K562 (cell line): ENCODE data around the gene GAL. TPM values are rescaled to one million over a fixed set of nuclear protein-coding genes. Genes with fewer than 3 reads are reported as not detected.

Source experiments
- ATAC-seq: fragments of 200-7000 bp; cut with Tn5 transposase; 3 replicates; pipeline ENCODE4 v1.9.1; 2020; ENCODE audit warnings: moderate library complexity
- BruUV-seq: library from RNA; stranded (reverse); fragments of 400-500 nt; replicated peaks from 2 replicates; lab custom pipeline; 2021; lab: Mats Ljungman, UMichigan
- CTCF ChIA-PET: fragments of 300-600 bp; formaldehyde crosslinking; extraction: SDS; loops from one replicate; lab custom pipeline; 2021; ENCODE audit warnings: low intra/inter-chr PET ratio; lab: Yijun Ruan, JAX
- POLR2A ChIA-PET: fragments of 300-600, 350-650 bp; sonication (Branson Sonifier 250); formaldehyde crosslinking; extraction: SDS; loops from one replicate; lab custom pipeline; 2021; ENCODE audit warnings: antibody characterized with exemption, inconsistent platforms; lab: Yijun Ruan, JAX
- DNase-seq, 4 experiments: peaks; one replicate each; pipeline versions ENCODE4 v3.0.0 to v3.0.0-alpha.2; 2011 to 2018; ENCODE audit warnings: low spot score in 3 of 4, mixed read lengths in 3 of 4; ENCODE audit errors: extremely low read depth in 1 of 4
- FAIRE-seq: peaks from 2 replicates; lab custom pipeline; 2011; peaks lifted over from hg19 to GRCh38; lab: Jason Lieb, UNC
- H2AFZ ChIP-seq: 2 replicates; pipeline ENCODE4 v1.6.0; 2011; ENCODE audit warnings: low read depth, low read length, control low read depth, inconsistent platforms
- H3K27ac ChIP-seq: fragments of 200-600 bp; 3 replicates; pipeline ENCODE4 v1.8.0; 2011; ENCODE audit warnings: low read depth, mild to moderate bottlenecking, control low read depth, inconsistent platforms, low read length, moderate library complexity, mixed read lengths; ENCODE audit errors: extremely low read depth
- H3K27me3 ChIP-seq, 2 experiments: fragments of 300-600 bp in 1 of 2; 2 replicates in 1 of 2; 3 replicates in 1 of 2; pipeline versions ENCODE4 v1.6.0 to v1.8.0; 2011; ENCODE audit warnings: inconsistent platforms in 2 of 2, low read length in 2 of 2, mild to moderate bottlenecking in 1 of 2, mixed read lengths in 1 of 2, moderate library complexity in 1 of 2; ENCODE audit not compliant: control insufficient read depth in 2 of 2, insufficient read depth in 2 of 2
- H3K36me3 ChIP-seq: fragments of 300-600 bp; 3 replicates; pipeline ENCODE4 v1.8.0; 2011; ENCODE audit warnings: mild to moderate bottlenecking, low read length, inconsistent platforms; ENCODE audit not compliant: control insufficient read depth, insufficient read depth
- H3K4me1 ChIP-seq, 2 experiments: fragments of 200-600 bp in 1 of 2; replicated peaks in 1 of 2; 2 replicates in 1 of 2; 3 replicates in 1 of 2; pipeline versions ENCODE4 v1.5.1 to v1.8.0; 2011; ENCODE audit warnings: inconsistent platforms in 2 of 2, low read length in 2 of 2, mild to moderate bottlenecking in 1 of 2, mixed read lengths in 1 of 2, moderate library complexity in 1 of 2; ENCODE audit not compliant: control insufficient read depth in 2 of 2, insufficient read depth in 2 of 2
- H3K4me2 ChIP-seq: 2 replicates; pipeline ENCODE4 v1.6.1; 2011; ENCODE audit warnings: low read length, control low read depth, inconsistent platforms, mixed read lengths; ENCODE audit not compliant: insufficient read depth
- H3K4me3 ChIP-seq: fragments of 200-600 bp; sonication (generic), shearing (Covaris generic); 2 replicates; pipeline ENCODE4 v1.5.1; 2016; ENCODE audit warnings: control low read depth, inconsistent platforms
- H3K79me2 ChIP-seq: fragments of 200-600 bp; 3 replicates; pipeline ENCODE4 v1.8.0; 2011; ENCODE audit warnings: low read length, inconsistent platforms; ENCODE audit not compliant: control insufficient read depth, insufficient read depth
- H3K9ac ChIP-seq, 2 experiments: 2 replicates each; pipeline versions ENCODE4 v1.6.0 to v1.6.1; 2011; ENCODE audit warnings: low read depth in 2 of 2, low read length in 2 of 2, control low read depth in 1 of 2, inconsistent platforms in 1 of 2, mild to moderate bottlenecking in 1 of 2, mixed read lengths in 1 of 2; ENCODE audit not compliant: insufficient read depth in 1 of 2
- H3K9me1 ChIP-seq: one replicate; pipeline ENCODE4 v1.6.0; 2011; ENCODE audit warnings: inconsistent platforms, mild to moderate bottlenecking, low read length, moderate library complexity; ENCODE audit not compliant: control insufficient read depth, insufficient read depth
- H3K9me3 ChIP-seq: replicated peaks from 2 replicates; pipeline ENCODE4 v1.5.1; 2011; ENCODE audit warnings: low read depth, low read length, inconsistent platforms; ENCODE audit not compliant: control insufficient read depth, insufficient read depth
- H4K20me1 ChIP-seq: replicated peaks from 2 replicates; pipeline ENCODE4 v1.6.1; 2011; ENCODE audit warnings: low read length, inconsistent platforms, mixed read lengths; ENCODE audit not compliant: control insufficient read depth, insufficient read depth
- FOXA3 ChIP-seq, 2 experiments: fragments of 450-650 bp in 1 of 2; sonication (generic) in 1 of 2; formaldehyde crosslinking; IDR thresholded peaks in 1 of 2; conservative IDR thresholded peaks in 1 of 2; 2 replicates each; pipeline versions ENCODE4 v1.4.0 to v1.8.0; 2020 to 2022; ENCODE audit warnings: mild to moderate bottlenecking in 2 of 2, missing genetic modification reagents in 1 of 2
- HDAC3 ChIP-seq: fragments of 450-650 bp; IDR thresholded peaks from 2 replicates; pipeline ENCODE4 v1.6.1; 2018; ENCODE audit warnings: borderline replicate concordance, mild to moderate bottlenecking, moderate library complexity; ENCODE audit not compliant: partially characterized antibody
- NELFE ChIP-seq: IDR thresholded peaks from 2 replicates; pipeline ENCODE4 v1.6.1; 2011; ENCODE audit warnings: mild to moderate bottlenecking; ENCODE audit not compliant: insufficient read depth, insufficient read length
- SMAD4 ChIP-seq: fragments of 250-450 bp; sonication (Bioruptor Pico); conservative IDR thresholded peaks from 2 replicates; pipeline ENCODE4 v1.8.0; 2021; ENCODE audit warnings: inconsistent platforms, mild to moderate bottlenecking, moderate library complexity
- SREBF2 ChIP-seq: sonication (generic); formaldehyde crosslinking; IDR thresholded peaks from 2 replicates; pipeline ENCODE4 v1.4.0; 2020; ENCODE audit warnings: mild to moderate bottlenecking, missing genetic modification reagents
- WGBS: fragments of 100-300 bp; shearing (Covaris generic); methylation state at CpG from one replicate; pipeline ENCODE4 v1.1.6; 2016; ENCODE audit warnings: low coverage, mixed read lengths; ENCODE audit not compliant: insufficient coverage; ENCODE audit errors: missing lambda C conversion rate; 5-methylcytosine and 5-hydroxymethylcytosine counted together
- in situ Hi-C: fragments of 300-500 bp; cut with MboI; formaldehyde crosslinking; loops from 4 replicates; pipeline ENCODE4 v1.15.0; 2018; ENCODE audit warnings: inconsistent platforms, mixed read lengths
- intact Hi-C: fragments of 100-400 bp; cut with micrococcal nuclease; formaldehyde crosslinking; loops from 2 replicates; pipeline ENCODE4 v1.14.2; 2022
- polyA plus RNA-seq, 8 experiments: library from polyadenylated mRNA; depleted of rRNA in 4 of 8; stranded (reverse) in 5 of 8; unstranded in 3 of 8; fragments of >200 nt; fragmentation: Nextera tagmentation in 2 of 8; fragmentation: Illumina TruSeq in 1 of 8; extraction: Ambion mirVana in 2 of 8; extraction: Trizol in 1 of 8; gene quantifications; 2 replicates each; pipeline versions ENCODE4 v1.2.1 to v1.2.3, GENCODE V29; 2011 to 2014; ENCODE audit warnings: inconsistent platforms in 1 of 8, missing spikeins in 1 of 8
- total RNA-seq, 7 experiments: library from RNA; depleted of rRNA in 6 of 7; stranded (reverse); fragments of >200 nt in 6 of 7; fragmentation: Illumina TruSeq in 2 of 7; extraction: Trizol in 2 of 7; gene quantifications; 2 replicates each; pipeline versions ENCODE4 v1.2.1 to v1.2.3, GENCODE V29; 2011 to 2021; ENCODE audit warnings: low replicate concordance in 1 of 7
- TF ChIP-seq, protein P1 (sequence below): fragments of 250-450 bp; sonication (Bioruptor Pico); IDR thresholded peaks from 2 replicates; pipeline ENCODE4 v1.4.0; 2020
- TF ChIP-seq, protein P2 (sequence below): fragments of 450-650 bp; formaldehyde crosslinking; IDR thresholded peaks from 2 replicates; pipeline ENCODE4 v1.4.0; 2022; ENCODE audit warnings: mild to moderate bottlenecking, moderate library complexity

GAL gene
- total and polyA plus RNA-seq, 9 of the 15 experiments (the other 6 are each of a cell fraction or from before 2014, with no cell fraction given), result 10.6 to 119 (median 36.3) TPM

DNA sequence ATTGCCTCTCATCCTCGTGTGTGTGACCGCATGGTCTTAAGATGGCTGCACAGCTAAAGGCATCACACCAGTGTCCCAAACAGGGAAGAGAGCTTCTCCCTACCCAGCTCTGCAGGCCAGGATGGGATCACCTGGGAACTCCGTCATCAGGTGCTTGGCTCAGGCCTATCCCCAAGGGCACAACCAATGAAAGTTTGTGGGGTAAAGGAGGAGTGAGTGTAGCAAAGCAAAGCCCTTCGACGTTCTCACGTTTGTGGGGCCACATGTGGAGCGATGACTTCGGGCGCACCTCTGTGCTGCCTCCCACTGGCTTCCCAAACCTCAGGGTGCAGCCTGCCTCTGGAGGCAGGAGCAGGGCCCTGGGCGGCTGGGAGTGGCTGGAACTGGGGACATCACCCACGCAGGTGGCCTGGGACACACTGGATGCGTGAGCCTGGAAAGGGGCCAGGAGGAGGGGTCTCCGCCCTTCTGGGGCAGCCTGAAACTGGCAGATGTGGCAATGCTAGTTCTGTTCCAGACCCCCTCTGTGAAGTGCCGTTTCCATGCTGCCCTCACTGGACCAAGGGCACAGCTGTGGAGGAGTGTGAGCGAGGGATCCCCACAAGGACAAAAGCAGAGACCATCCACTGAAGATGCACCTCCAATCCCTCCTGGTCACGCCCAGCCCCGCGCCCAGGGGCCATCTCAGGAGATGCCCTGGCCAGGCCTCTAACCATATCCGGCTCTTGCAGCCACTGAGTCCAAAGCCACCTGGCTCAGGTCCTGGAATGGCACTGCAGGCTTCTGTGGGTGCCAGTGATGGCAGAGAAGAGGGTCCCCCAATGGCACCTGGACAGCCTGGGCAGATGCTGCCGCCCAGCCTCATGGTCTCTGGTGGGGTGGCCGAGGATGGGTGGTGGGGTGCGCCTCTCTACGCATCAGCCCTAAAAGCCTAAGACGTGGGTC is 30.6 kb upstream of the GAL start:
- Histone ChIP-seq H3K9me3 (no peaks in the 10 kb centered on the region), H3K27me3 (peaks cover 65 to 90% of the 10 kb centered on the region in 2 experiments), H3K27ac (no peak overlapping the region), H3K9ac (no peak overlapping the region; a peak in 1 of 4 replicates), H4K20me1 (0 out of 2 replicates have a peak, but pooled peaks cover 14% of the 10 kb centered on the region), H3K4me2 (no peak overlapping the region), H3K9me1 (no peaks in the 10 kb centered on the region), H2AFZ (no peak overlapping the region), H3K36me3 (no peaks in the 10 kb centered on the region), H3K4me1 (peaks cover 0 to 16% of the 10 kb centered on the region in 2 experiments; a peak in 2 of 5 replicates), H3K4me3 (no peak overlapping the region), H3K79me2 (no peaks in the 10 kb centered on the region)
- ChIA-PET POLR2A (no interaction called here), CTCF (no interaction called here)
- 2% methylated on average over 23 of the region's 24 CpGs for WGBS
- no TSS peak for BruUV-seq
- in situ Hi-C loops, result no loop called here
- ATAC-seq, result no peak
- FAIRE-seq, result no peak
- no peak for DNase-seq
- intact Hi-C loops, result no loop called here
- TF ChIP-seq NELFE (no peak), FOXA3 (CRISPR knock-in tag; conservative IDR thresholded peaks at IDR 0.05 in 1 of 2, IDR thresholded peaks at IDR 0.05 in 1 of 2) (no peak), HDAC3 (no peak), SREBF2 (CRISPR knock-in tag) (no peak), SMAD4 (CRISPR knock-in tag) (no peak)
- TF ChIP-seq, protein P1, sequence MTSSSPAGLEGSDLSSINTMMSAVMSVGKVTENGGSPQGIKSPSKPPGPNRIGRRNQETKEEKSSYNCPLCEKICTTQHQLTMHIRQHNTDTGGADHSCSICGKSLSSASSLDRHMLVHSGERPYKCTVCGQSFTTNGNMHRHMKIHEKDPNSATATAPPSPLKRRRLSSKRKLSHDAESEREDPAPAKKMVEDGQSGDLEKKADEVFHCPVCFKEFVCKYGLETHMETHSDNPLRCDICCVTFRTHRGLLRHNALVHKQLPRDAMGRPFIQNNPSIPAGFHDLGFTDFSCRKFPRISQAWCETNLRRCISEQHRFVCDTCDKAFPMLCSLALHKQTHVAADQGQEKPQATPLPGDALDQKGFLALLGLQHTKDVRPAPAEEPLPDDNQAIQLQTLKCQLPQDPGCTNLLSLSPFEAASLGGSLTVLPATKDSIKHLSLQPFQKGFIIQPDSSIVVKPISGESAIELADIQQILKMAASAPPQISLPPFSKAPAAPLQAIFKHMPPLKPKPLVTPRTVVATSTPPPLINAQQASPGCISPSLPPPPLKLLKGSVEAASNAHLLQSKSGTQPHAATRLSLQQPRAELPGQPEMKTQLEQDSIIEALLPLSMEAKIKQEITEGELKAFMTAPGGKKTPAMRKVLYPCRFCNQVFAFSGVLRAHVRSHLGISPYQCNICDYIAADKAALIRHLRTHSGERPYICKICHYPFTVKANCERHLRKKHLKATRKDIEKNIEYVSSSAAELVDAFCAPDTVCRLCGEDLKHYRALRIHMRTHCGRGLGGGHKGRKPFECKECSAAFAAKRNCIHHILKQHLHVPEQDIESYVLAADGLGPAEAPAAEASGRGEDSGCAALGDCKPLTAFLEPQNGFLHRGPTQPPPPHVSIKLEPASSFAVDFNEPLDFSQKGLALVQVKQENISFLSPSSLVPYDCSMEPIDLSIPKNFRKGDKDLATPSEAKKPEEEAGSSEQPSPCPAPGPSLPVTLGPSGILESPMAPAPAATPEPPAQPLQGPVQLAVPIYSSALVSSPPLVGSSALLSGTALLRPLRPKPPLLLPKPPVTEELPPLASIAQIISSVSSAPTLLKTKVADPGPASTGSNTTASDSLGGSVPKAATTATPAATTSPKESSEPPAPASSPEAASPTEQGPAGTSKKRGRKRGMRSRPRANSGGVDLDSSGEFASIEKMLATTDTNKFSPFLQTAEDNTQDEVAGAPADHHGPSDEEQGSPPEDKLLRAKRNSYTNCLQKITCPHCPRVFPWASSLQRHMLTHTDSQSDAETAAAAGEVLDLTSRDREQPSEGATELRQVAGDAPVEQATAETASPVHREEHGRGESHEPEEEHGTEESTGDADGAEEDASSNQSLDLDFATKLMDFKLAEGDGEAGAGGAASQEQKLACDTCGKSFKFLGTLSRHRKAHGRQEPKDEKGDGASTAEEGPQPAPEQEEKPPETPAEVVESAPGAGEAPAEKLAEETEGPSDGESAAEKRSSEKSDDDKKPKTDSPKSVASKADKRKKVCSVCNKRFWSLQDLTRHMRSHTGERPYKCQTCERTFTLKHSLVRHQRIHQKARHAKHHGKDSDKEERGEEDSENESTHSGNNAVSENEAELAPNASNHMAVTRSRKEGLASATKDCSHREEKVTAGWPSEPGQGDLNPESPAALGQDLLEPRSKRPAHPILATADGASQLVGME (CRISPR knock-in tag), result no peak
- TF ChIP-seq, protein P2, sequence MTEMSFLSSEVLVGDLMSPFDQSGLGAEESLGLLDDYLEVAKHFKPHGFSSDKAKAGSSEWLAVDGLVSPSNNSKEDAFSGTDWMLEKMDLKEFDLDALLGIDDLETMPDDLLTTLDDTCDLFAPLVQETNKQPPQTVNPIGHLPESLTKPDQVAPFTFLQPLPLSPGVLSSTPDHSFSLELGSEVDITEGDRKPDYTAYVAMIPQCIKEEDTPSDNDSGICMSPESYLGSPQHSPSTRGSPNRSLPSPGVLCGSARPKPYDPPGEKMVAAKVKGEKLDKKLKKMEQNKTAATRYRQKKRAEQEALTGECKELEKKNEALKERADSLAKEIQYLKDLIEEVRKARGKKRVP (CRISPR knock-in tag), result no peak
